COLO668 (cell line): ENCODE data around the gene FANCC.
A peak's percentile ranks its signal among the peaks of the same experiment; 100 is the strongest.

Experiments used
- DNase-seq: peaks from one replicate; lab custom pipeline; 2025; ENCODE audit not compliant: unreplicated experiment; lab: John Stamatoyannopoulos, UW

FANCC gene

GRCh38 chr9:95074632-95075031 is 242.9 kb downstream of the FANCC start:
- peak; percentile 93 for DNase-seq

GRCh38 chr9:95073918-95074317 is 243.6 kb downstream of the FANCC start:
- no peak for DNase-seq

DNA sequence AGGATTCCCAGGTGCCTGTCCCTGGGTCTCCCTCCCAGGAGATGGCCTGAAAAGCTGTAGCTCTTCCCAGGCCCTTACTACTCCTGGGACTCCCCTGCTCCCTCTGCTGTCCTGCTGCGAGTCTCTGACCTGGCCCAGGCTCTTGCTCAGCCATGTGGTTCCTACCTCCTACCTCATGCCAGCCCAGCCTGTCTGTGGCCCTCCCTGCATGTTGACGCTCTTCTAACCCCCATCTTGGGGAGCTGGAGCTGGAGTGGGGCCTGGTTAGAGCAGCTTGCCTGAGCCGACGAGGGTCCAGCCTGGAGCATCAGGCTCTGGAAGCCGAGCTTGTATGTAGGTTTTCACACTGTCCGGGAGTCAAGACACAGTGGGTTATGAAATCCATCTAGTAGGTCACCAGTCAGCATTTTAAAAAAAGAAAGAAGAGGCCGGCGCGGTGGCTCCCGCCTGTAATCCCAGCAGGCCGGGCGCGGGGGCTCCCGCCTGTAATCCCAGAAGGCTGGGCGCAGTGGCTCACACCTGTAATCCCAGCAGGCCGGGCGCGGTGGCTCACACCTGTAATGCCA is 244.4 kb downstream of the FANCC start:
- peak; percentile 21 for DNase-seq

DNA sequence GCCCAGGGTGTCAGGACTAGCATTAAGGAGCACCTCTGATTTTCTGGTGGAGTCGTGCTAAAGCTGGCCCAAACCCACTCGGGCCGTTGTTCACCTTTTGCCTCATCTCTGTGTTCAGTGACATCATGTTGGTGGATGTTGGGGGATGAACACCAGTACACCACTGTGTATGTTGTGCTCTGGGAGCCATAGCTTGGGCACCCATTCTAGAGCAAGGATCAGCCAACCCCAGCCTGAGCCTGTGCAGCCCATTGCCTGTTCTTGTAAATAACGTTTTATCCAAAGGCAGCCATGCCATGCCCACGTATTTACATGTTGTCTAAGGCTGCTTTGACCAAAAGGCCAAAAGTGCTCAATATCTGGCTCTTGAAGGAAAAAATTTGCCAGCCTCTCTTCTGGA is 245.6 kb downstream of the FANCC start:
- DNase-seq: no peak

DNA sequence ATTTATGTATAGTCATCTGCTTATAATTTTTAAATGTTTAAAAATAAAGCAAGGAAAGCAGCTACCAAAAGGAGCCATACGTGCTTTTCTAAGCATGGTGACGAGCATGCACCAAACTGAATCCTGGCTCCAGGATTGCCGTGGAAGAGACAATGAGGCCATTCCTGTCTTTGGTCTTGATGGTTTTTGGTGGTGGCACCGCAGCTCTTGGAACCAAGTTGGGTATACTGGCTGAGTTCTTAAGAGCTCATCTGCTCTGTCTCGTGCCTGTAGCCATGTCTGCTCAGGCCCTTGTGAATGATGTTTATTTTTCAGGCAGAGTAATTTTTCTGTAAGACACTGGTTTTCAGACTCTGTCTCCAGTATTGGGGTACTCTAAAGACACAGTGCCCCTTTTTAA is 246.1 kb downstream of the FANCC start:
- no peak for DNase-seq

- DNase-seq: no peak
These were observed 246.9 kb downstream of the FANCC start for GRCh38 chr9:95070549-95071021.

DNA sequence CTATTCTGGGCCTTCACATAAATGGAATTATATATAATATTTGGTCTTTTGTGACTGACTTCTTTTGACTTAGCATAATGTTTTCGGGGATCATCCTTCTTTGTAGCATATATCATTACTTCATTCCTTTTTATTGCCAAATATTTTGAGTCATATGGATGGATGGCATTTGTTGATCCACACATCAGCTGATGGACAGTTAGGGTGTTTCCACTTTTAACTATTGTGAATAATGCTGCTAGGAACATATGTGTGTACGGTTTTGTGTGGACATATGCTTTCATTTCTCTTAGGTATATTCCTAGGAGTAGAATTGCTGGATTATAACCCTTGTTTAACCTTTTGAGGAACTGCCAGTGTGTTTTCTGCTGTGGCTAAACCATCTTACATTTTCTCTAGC is 249.6 kb downstream of the FANCC start:
- DNase-seq: no peak

DNA sequence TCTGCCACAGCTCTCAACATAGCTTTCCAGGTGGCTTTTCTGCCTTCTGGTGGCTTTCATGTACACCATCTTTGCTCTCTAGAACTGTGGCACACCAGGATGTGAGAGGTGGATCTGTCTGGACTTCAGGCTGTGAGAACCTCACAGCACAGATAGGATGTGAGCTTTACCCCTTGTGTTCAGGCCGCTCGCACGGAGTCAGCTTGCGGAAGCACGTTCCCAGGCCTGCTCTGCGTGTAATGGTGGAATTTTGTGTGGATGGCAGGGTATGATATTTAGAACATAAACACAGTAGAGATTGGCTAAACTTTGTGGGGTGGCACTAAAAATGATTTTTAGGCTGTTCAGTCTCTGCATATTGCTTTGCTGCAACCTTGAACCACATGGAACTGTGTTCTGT is 250.5 kb downstream of the FANCC start:
- no peak for DNase-seq

GRCh38 chr9:95065224-95065623 is 252.3 kb downstream of the FANCC start:
- no peak for DNase-seq

DNA sequence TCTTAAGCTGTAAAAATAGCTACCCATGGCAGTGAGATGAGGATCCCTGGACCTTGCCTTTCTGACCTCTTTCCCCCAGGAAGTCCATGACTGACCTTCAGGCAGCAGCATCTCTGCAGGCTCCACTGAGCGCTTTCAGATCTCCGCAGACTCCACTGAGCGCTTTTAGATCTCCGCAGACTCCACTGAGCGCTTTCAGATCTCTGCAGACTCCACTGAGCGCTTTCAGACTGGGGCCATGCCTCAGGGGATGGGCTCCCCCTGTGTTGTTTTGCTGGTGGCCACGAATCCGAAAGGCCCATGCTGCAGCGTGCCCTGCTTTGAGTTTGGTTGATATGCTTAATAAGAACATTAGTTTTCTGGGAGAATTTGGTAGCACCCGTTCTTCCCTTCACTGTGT is 254.2 kb downstream of the FANCC start:
- DNase-seq: no peak

DNA sequence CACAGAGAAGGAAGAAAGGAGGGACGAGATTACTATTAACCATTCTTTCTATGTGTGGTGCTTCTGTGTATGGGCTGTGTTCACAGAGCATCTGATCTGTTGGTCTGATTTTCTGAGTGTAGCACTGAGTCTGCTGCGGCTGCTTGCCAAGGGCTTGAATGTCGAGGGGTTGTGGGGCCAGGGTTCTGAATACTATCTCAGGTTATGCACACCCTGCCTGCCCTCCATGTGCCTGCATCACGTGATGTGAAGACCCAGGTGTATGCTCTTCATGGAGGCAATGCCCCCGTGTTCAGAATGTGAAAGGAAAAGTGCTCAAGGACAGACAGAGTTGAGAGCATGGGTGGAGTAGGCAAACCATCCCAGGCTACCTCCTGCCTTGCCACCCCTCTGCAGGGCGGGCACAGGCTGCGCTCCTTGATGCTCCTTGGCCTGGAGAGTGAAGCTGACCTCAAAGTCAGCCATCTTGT is 254.9 kb downstream of the FANCC start:
- no peak for DNase-seq

- DNase-seq: no peak
These were observed 255.5 kb downstream of the FANCC start for GRCh38 chr9:95061916-95062595.

GRCh38 chr9:95060916-95061315 is 256.6 kb downstream of the FANCC start:
- no peak for DNase-seq

GRCh38 chr9:95060234-95060633 is 257.3 kb downstream of the FANCC start:
- DNase-seq: no peak

DNA sequence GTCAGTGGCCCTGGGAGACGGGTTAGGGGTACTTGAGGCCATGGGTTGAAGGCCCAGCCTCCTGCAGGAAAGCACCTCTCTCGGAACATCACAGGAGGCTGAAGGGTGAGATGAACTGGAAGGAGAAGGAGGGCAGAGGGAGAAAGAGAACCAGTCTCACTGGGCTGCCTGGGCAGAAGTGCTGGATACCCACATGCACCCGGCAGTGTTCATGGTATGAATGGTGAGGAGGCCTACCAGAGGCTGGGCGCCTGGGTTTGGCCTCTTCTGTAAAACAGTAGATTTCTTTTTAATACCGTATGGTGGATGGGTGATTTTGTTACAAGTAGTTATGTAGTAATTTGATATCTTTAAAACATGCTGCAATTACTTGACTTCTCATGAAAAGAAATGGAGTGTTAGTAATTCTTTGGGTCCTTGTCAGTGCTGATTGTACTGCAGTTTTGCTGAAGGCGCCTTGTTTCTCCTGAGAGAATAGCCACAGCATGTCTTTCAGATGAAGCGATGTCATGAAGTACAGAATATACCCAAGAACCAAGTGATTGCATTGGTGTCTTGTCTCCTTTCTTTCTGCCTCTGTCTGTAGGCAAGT is 258.6 kb downstream of the FANCC start:
- no peak for DNase-seq

DNA sequence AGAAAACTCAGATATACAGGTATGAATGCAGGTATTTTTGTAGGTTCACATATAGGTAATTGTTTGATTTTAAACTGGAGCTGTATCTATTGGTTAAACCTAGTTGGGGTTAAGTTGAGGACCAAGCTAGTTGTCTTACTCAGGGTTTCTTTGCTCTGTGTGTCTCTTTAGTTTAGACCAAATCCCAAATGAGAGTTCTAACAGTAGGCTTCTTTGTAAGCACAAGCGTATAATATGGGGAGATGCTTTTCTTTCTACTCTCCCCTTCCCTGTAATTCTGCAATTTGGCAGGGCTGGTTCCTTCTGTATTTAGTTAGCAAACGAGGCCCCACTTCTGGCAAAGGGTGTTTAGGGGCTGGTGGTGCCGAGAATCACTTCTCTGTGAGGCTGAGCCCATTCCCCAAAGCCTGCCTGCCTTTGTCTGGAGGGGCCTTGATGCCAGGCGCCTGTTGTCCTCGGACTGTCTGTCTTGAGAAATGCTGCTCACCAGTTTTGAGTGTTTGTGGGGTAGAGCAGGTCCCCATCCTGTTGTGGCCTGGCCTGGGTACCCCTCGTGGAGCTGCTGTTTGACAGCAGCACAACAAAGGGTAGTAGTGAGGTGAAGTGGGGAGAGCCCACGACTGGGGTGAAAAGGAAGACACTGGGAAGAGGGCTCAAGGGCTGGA is 259.3 kb downstream of the FANCC start:
- no peak for DNase-seq

GRCh38 chr9:95057101-95057500 is 260.4 kb downstream of the FANCC start:
- DNase-seq: peak; percentile 19

- DNase-seq: peak; percentile 19
These were observed 261.5 kb downstream of the FANCC start for GRCh38 chr9:95055851-95056551.

GRCh38 chr9:95055334-95055850 is 262.1 kb downstream of the FANCC start:
- no peak for DNase-seq

- DNase-seq: no peak
These were observed 263.6 kb downstream of the FANCC start for GRCh38 chr9:95053611-95054570.
